Epithelial cell of proximal tubule (primary cell): ENCODE data around the gene SLC25A26. TPM values are rescaled to one million over a fixed set of nuclear protein-coding genes. Genes with fewer than 3 reads are reported as not detected.

Source experiments
- DNase-seq: peaks from one replicate; pipeline ENCODE4 v3.0.0-alpha.2; 2011; ENCODE audit warnings: low read depth
- H3K4me3 ChIP-seq: 2 replicates; pipeline ENCODE4 v1.5.1; 2011; ENCODE audit warnings: low read depth, mild to moderate bottlenecking, low read length
- CTCF ChIP-seq: conservative IDR thresholded peaks from 2 replicates; pipeline ENCODE4 v1.5.1; 2012; ENCODE audit warnings: low read depth, mild to moderate bottlenecking, low read length
- total RNA-seq: library from RNA; depleted of rRNA; stranded (reverse); fragments of >200 nt; gene quantifications from 2 replicates; pipeline ENCODE4 v1.2.3, GENCODE V29; 2015

The SLC25A26 gene
- total RNA-seq, 1 donor from 2014 or later = 16.2 TPM

- DNase-seq = no peak
Measured at GRCh38 chr3:66314455-66314854, 93.7 kb downstream of the SLC25A26 start.

GRCh38 chr3:66317750-66318376, 97.1 kb downstream of the SLC25A26 start:
- TF ChIP-seq CTCF = no peak
- H3K4me3 ChIP-seq = no peak overlapping the region
- no peak for DNase-seq

More at GRCh38 chr3:66314455-66314854, 93.7 kb downstream of the SLC25A26 start:
- H3K4me3 ChIP-seq = no peak overlapping the region
- no peak for TF ChIP-seq CTCF

GRCh38 chr3:66320390-66320789, 99.6 kb downstream of the SLC25A26 start:
- H3K4me3 ChIP-seq = no peak overlapping the region
- no peak for DNase-seq
- TF ChIP-seq CTCF = no peak

GRCh38 chr3:66322436-66322835, 101.6 kb downstream of the SLC25A26 start:
- DNase-seq = no peak
- no peak overlapping the region for H3K4me3 ChIP-seq
- no peak for TF ChIP-seq CTCF

GRCh38 chr3:66326340-66326739, 105.5 kb downstream of the SLC25A26 start:
- TF ChIP-seq CTCF = no peak
- no peak overlapping the region for H3K4me3 ChIP-seq
- no peak for DNase-seq

GRCh38 chr3:66335671-66336070, 114.9 kb downstream of the SLC25A26 start:
- no peak for TF ChIP-seq CTCF
- H3K4me3 ChIP-seq = no peak overlapping the region
- no peak for DNase-seq

- H3K4me3 ChIP-seq = no peak overlapping the region
- no peak for DNase-seq
- TF ChIP-seq CTCF = no peak
Measured at GRCh38 chr3:66336333-66336766, 115.5 kb downstream of the SLC25A26 start.
